ENCODE data around the gene ANO1. TPM values are rescaled to one million over a fixed set of nuclear protein-coding genes. Genes with fewer than 3 reads are reported as not detected.

ANO1 gene
- total and polyA plus RNA-seq, 12 donors: 0.67 to 6.7 (median 2.2) TPM

DNA sequence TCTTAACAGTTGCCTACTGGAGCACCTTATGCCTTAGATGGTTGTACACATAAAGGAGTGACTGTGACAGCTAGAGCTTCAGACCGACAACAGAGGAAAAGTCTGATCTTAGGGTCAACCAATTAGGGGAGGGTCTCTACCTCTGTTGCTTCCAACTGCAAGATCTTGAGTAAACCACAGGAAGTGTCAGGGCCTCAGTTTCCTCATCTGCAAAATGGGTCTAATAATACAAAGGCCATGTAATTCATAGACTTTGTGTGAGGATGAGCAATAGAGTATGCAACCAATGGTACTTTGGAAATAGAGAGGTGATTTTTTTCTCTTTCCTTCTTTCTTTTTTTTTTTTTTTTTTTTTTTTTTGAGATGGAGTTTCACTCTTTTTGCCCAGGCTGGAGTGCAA lies 16.4 kb upstream of the ANO1 start:
- Histone ChIP-seq H3K9me3 (replicated peaks in 1 of 3) (no peaks in the 10 kb centered on the region), H3K27me3 (no peaks in the 10 kb centered on the region), H3K4me3 (no peak overlapping the region), H3K27ac (no peak overlapping the region), H3K4me1 (replicated peaks in 1 of 2) (no peaks in the 10 kb centered on the region), H3K36me3 (replicated peaks in 1 of 2) (no peaks in the 10 kb centered on the region)
- intact Hi-C loops (cut with DNase I): no loop called here
- WGBS, 4 donors: 89 to 100% (median 97%) methylated on average over 1 of the region's 1 CpG
- DNase-seq: no peak
- TF ChIP-seq, protein P1, sequence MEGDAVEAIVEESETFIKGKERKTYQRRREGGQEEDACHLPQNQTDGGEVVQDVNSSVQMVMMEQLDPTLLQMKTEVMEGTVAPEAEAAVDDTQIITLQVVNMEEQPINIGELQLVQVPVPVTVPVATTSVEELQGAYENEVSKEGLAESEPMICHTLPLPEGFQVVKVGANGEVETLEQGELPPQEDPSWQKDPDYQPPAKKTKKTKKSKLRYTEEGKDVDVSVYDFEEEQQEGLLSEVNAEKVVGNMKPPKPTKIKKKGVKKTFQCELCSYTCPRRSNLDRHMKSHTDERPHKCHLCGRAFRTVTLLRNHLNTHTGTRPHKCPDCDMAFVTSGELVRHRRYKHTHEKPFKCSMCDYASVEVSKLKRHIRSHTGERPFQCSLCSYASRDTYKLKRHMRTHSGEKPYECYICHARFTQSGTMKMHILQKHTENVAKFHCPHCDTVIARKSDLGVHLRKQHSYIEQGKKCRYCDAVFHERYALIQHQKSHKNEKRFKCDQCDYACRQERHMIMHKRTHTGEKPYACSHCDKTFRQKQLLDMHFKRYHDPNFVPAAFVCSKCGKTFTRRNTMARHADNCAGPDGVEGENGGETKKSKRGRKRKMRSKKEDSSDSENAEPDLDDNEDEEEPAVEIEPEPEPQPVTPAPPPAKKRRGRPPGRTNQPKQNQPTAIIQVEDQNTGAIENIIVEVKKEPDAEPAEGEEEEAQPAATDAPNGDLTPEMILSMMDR (IDR thresholded peaks at IDR 0.05): no peak
- no peak for TF ChIP-seq POLR2A (IDR thresholded peaks at IDR 0.05)

DNA sequence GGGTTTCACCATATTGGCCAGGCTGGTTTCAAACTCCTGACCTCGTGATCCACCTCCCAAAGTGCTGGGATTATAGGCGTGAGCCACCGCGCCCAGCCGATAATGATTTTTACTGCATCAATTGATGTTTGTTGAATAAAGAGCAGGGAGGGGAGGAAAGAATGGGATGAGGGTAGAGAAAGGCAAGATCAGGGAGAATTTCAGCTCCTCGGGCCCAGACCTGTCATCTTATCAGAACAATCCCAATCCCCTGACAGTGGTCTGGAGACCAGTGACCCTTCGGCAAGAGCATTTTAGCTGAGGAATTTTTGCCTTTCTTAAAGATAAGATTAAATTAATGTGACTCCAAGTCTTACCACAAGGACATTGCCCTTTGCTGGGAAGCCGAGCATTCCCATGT lies 15.0 kb upstream of the ANO1 start:
- intact Hi-C loops (cut with DNase I): no loop called here
- no peaks in the 10 kb centered on the region for H3K4me1 ChIP-seq (replicated peaks in 1 of 2)
- H3K27ac ChIP-seq: no peak overlapping the region
- no peaks in the 10 kb centered on the region for H3K27me3 ChIP-seq
- no peak overlapping the region for H3K4me3 ChIP-seq
- peak in 1 of 7 donors; percentile 5 for DNase-seq
- TF ChIP-seq, protein P1 (IDR thresholded peaks at IDR 0.05): no peak
- no peak for TF ChIP-seq POLR2A (IDR thresholded peaks at IDR 0.05)
- 76 to 90% (median 79%) methylated on average over 8 of the region's 8 CpGs for WGBS, 4 donors
- no peaks in the 10 kb centered on the region for H3K9me3 ChIP-seq (replicated peaks in 1 of 3)
- no peaks in the 10 kb centered on the region for H3K36me3 ChIP-seq (replicated peaks in 1 of 2)

DNA sequence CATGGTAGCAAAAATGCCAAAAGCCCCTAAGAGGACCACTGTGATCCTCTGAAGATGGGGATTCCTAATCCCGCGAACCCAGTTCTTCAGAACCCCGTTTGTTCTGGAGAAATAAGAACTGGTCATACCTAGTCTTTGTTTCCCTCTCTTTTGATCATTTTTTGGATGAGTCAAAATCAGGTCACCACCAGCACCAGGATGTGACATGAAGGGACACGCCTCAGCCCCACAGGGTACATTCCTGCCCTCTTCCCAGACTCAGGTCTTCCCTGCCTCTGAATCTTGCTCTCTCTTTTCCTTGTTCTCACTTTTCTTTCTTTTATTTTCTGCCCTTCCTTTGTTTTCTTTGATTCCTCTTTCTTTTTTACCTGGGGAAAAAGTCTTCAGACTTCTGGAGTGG lies 14.6 kb upstream of the ANO1 start:
- TF ChIP-seq, protein P1 (IDR thresholded peaks at IDR 0.05): no peak
- no peak for TF ChIP-seq POLR2A (IDR thresholded peaks at IDR 0.05)
- H3K27ac ChIP-seq: no peak overlapping the region
- no peaks in the 10 kb centered on the region for H3K4me1 ChIP-seq (replicated peaks in 1 of 2)
- intact Hi-C loops (cut with DNase I): no loop called here
- H3K9me3 ChIP-seq (replicated peaks in 1 of 3): no peaks in the 10 kb centered on the region
- H3K27me3 ChIP-seq: no peaks in the 10 kb centered on the region
- WGBS, 4 donors: 87 to 94% (median 92%) methylated on average over 4 of the region's 4 CpGs
- H3K36me3 ChIP-seq (replicated peaks in 1 of 2): no peaks in the 10 kb centered on the region
- peak in 1 of 7 donors; percentile 15 for DNase-seq
- H3K4me3 ChIP-seq: no peak overlapping the region

DNA sequence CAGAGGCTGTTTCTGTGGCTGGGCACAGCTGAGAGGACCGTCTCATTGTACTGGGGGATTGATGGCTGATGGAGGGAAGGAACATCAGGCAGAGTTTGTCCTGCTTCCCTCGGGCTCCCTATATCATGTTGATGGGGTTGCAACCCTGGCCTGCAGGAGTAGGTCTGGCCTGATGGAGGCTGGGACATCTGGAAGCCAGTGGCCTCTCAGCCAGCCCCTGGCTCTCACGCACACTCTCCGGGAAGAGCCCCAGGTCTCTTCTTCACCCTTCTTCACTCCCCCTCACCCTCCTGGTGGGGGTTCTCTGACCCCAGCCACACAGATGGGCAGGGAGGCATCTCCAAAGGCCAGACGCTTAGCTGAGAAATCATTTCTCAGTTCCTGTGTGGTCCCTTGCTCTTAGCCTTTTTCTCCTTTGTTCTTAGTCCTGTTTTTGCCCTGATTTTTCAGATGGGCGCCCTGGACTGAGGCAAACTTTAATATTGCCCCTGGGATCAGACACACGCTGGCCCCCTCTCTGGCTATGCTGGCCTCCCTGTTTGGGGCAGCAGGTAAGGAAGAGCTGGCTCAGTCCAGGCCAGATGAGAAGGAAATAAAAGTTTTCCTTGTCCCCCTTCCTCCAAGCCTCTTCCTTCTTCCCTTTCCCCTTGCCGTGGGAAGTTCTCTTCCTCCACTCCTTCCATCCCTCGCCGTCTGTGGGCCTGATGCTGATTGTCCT lies 13.9 kb upstream of the ANO1 start:
- intact Hi-C loops (cut with DNase I): no loop called here
- TF ChIP-seq, protein P1 (IDR thresholded peaks at IDR 0.05): no peak
- TF ChIP-seq POLR2A (IDR thresholded peaks at IDR 0.05): no peak
- Histone ChIP-seq H3K9me3 (replicated peaks in 1 of 3) (no peaks in the 10 kb centered on the region), H3K4me1 (replicated peaks in 1 of 2) (no peaks in the 10 kb centered on the region), H3K27ac (no peak overlapping the region), H3K27me3 (peaks cover 2% of the 10 kb centered on the region), H3K36me3 (replicated peaks in 1 of 2) (no peaks in the 10 kb centered on the region), H3K4me3 (no peak overlapping the region)
- DNase-seq: peak in 1 of 7 donors; percentile 4
- 71 to 75% (median 71%) methylated on average over 9 to 10 of the region's 10 CpGs for WGBS, 4 donors
